Testis (tissue), 3 donors: ENCODE results near the gene CCDC33. TPM values are rescaled to one million over a fixed set of nuclear protein-coding genes. Genes with fewer than 3 reads are reported as not detected.
A peak's percentile ranks its signal among the peaks of the same experiment; 100 is the strongest.

Experiments used
- DNase-seq: peaks from one replicate; pipeline ENCODE4 v3.0.0-alpha.2; 2019
- H3K27ac ChIP-seq, 2 donors: fragments of 200-600 bp; sonication (generic); one replicate each; pipeline ENCODE4 v1.5.1; 2019
- H3K27me3 ChIP-seq: fragments of 200-600 bp; sonication (generic); one replicate; pipeline ENCODE4 v1.5.1; 2019
- H3K36me3 ChIP-seq: fragments of 200-600 bp; sonication (generic); one replicate; pipeline ENCODE4 v1.5.1; 2017; ENCODE audit warnings: low read depth; ENCODE audit errors: missing control alignments
- H3K4me1 ChIP-seq: fragments of 200-600 bp; sonication (generic); one replicate; pipeline ENCODE4 v1.5.1; 2019
- H3K4me3 ChIP-seq, 2 donors: fragments of 200-600 bp; sonication (generic); one replicate each; pipeline ENCODE4 v1.5.1; 2017 to 2019
- H3K9me3 ChIP-seq: fragments of 200-600 bp; sonication (generic); one replicate; pipeline ENCODE4 v1.5.1; 2017
- POLR2A ChIP-seq: fragments of 450-650 bp; IDR thresholded peaks from one replicate; pipeline ENCODE4 v1.6.1; 2017; ENCODE audit warnings: antibody characterized with exemption, mild to moderate bottlenecking, moderate library complexity
- WGBS, 2 donors: methylation state at CpG; one replicate each; pipeline ENCODE4 v1.1.5; 2018; 5-methylcytosine and 5-hydroxymethylcytosine counted together
- intact Hi-C: fragments of 100-400 bp; cut with DNase I; formaldehyde crosslinking; loops from one replicate; pipeline ENCODE4 v1.15.1; 2023; ENCODE audit warnings: low total_unique reads
- polyA plus RNA-seq: library from polyadenylated mRNA; stranded (reverse); fragments of 350-450 nt; fragmentation: Illumina TruSeq; extraction: RNeasy Lipid Tissue Mini Kit (QIAGEN cat#74804); gene quantifications from one replicate; pipeline ENCODE4 v1.2.3, GENCODE V29; 2014; ENCODE audit warnings: low read depth, low replicate concordance; ENCODE audit not compliant: insufficient read depth
- total RNA-seq, 2 donors: library from RNA; depleted of rRNA; stranded (reverse); fragments of >200 nt; gene quantifications; one replicate each; pipeline ENCODE4 v1.2.3, GENCODE V29; 2016
- TF ChIP-seq, protein P1 (sequence below), 3 experiments: fragments of 450-650 bp in 2 of 3; fragments of 200-600 bp in 1 of 3; sonication (generic) in 1 of 3; IDR thresholded peaks; one replicate each; pipeline ENCODE4 v1.5.1; 2016 to 2019; ENCODE audit warnings: antibody characterized with exemption in 3 of 3, mild to moderate bottlenecking in 2 of 3, moderate library complexity in 1 of 3

CCDC33 gene
- total and polyA plus RNA-seq, 3 donors from 2014 or later, result 11.6 to 41.3 (median 18.5) TPM

- no peak overlapping the region for H3K27ac ChIP-seq
- no peak overlapping the region for H3K4me3 ChIP-seq
- TF ChIP-seq POLR2A, result no peak
- TF ChIP-seq, protein P1, sequence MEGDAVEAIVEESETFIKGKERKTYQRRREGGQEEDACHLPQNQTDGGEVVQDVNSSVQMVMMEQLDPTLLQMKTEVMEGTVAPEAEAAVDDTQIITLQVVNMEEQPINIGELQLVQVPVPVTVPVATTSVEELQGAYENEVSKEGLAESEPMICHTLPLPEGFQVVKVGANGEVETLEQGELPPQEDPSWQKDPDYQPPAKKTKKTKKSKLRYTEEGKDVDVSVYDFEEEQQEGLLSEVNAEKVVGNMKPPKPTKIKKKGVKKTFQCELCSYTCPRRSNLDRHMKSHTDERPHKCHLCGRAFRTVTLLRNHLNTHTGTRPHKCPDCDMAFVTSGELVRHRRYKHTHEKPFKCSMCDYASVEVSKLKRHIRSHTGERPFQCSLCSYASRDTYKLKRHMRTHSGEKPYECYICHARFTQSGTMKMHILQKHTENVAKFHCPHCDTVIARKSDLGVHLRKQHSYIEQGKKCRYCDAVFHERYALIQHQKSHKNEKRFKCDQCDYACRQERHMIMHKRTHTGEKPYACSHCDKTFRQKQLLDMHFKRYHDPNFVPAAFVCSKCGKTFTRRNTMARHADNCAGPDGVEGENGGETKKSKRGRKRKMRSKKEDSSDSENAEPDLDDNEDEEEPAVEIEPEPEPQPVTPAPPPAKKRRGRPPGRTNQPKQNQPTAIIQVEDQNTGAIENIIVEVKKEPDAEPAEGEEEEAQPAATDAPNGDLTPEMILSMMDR (IDR thresholded peaks at IDR 0.05), result peak; percentile 63 to 75 (median 69)
- WGBS, 2 donors, result 46 to 64% methylated on average over 3 to 6 of the region's 6 CpGs
- no peaks in the 10 kb centered on the region for H3K9me3 ChIP-seq
- peak; percentile 84 for DNase-seq
- intact Hi-C loops, result no loop called here
- H3K27me3 ChIP-seq, result no peaks in the 10 kb centered on the region
- no peaks in the 10 kb centered on the region for H3K36me3 ChIP-seq
- H3K4me1 ChIP-seq, result peaks cover 43% of the 10 kb centered on the region
These were observed 86.5 kb downstream of the CCDC33 start for GRCh38 chr15:74322558-74323180.

DNA sequence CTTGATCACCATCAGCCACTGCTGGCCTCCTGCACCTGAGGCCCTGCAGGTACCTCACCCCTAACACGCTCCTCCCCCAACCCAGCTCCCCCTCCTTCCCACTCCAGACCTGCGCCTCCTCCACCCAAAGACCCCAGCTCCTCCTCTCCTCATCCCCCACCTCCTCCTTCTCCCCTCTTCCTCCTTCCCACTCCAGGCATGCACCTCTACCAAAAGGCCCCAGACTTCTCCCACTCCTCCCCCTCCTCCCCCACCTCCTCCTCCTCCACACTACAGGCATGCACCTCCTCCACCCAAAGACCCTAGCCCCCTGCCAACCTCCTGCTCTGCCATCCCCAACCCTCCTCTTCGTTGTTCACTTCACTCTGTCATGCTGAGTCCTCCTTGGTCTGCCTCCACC lies 88.6 kb downstream of the CCDC33 start:
- Histone ChIP-seq H3K27ac (no peak overlapping the region), H3K36me3 (no peaks in the 10 kb centered on the region), H3K4me3 (no peak overlapping the region), H3K9me3 (no peaks in the 10 kb centered on the region), H3K27me3 (no peaks in the 10 kb centered on the region), H3K4me1 (peaks cover 38% of the 10 kb centered on the region)
- 74 to 78% methylated on average over 3 of the region's 3 CpGs for WGBS, 2 donors
- intact Hi-C loops, result no loop called here
- DNase-seq, result no peak
- TF ChIP-seq, protein P1 (IDR thresholded peaks at IDR 0.05), result no peak
- no peak for TF ChIP-seq POLR2A

DNA sequence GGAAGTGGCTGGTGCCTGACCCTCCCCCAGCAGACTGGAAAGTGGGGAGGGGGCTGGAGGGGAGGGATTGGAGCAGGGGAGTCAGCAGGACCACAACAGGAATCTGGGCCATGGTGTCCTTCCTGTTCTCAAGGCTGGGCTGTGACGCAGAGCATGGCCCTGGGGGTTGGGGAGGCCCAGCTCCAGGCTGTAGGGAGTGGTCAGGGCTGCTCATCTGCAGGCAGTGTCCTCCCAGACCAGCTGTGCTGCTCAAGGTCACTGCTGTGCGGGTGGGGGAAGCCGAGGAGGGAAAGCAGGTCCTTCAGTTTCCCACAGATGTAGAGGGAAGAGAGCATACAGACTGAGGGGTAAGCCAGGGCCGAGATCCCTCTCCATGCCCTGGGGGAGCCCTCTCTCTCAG lies 90.6 kb downstream of the CCDC33 start:
- H3K4me3 ChIP-seq, result no peak overlapping the region
- peak; percentile 90 for DNase-seq
- WGBS, 2 donors, result 30 to 36% methylated on average over 4 of the region's 4 CpGs
- no peaks in the 10 kb centered on the region for H3K27me3 ChIP-seq
- TF ChIP-seq, protein P1 (IDR thresholded peaks at IDR 0.05), result no peak
- no peak for TF ChIP-seq POLR2A
- H3K27ac ChIP-seq, result peak overlapping the region; percentile 72 to 83
- intact Hi-C loops, result no loop called here
- no peaks in the 10 kb centered on the region for H3K9me3 ChIP-seq
- H3K36me3 ChIP-seq, result no peaks in the 10 kb centered on the region
- peaks cover 30% of the 10 kb centered on the region for H3K4me1 ChIP-seq

GRCh38 chr15:74327756-74328155 lies 91.6 kb downstream of the CCDC33 start:
- peaks cover 30% of the 10 kb centered on the region for H3K4me1 ChIP-seq
- H3K36me3 ChIP-seq, result no peaks in the 10 kb centered on the region
- intact Hi-C loops, result no loop called here
- 61 to 65% methylated on average over 6 of the region's 6 CpGs for WGBS, 2 donors
- no peak for TF ChIP-seq POLR2A
- TF ChIP-seq, protein P1 (IDR thresholded peaks at IDR 0.05), result no peak
- no peaks in the 10 kb centered on the region for H3K27me3 ChIP-seq
- H3K27ac ChIP-seq, result peak overlapping the region; percentile 72 to 83
- H3K4me3 ChIP-seq, result no peak overlapping the region
- no peaks in the 10 kb centered on the region for H3K9me3 ChIP-seq
- DNase-seq, result no peak
